Measurements from ENCODE around the gene ACYP2. TPM values are rescaled to one million over a fixed set of nuclear protein-coding genes. Genes with fewer than 3 reads are reported as not detected.

Gene ACYP2
- total and polyA plus RNA-seq, 4 donors, result 16.3 to 36.4 (median 24.8) TPM

DNA sequence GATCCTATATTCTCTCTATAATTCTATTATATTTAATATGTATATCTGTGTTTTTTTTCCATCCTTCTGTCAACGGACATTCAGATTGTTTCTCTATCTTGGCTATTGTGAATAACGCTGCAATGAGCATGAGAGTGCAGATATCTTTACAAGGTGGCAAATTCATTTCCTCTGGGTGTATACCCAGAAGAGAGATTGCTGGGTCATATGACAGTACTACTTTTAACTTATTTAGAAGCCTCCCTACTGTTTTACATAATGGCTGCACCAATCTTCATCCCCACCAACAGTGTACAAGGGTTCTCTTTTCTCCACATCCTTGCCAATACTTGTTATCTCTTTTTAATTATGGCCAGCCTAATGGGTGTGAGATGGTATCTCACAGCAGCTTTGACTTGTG, 74.1 kb downstream of the ACYP2 start:
- Histone ChIP-seq H3K9me3 (ENCODE audit: control insufficient read depth, low read length) (no peaks in the 10 kb centered on the region), H3K27ac (ENCODE audit: low read depth in 1 of 2, low read length in 2 of 2) (no peak overlapping the region), H3K27me3 (ENCODE audit: control insufficient read depth in 1 of 2, insufficient read depth in 2 of 2, low read length in 1 of 2) (no peaks in the 10 kb centered on the region), H3K36me3 (ENCODE audit: control insufficient read depth in 1 of 2, insufficient read depth in 2 of 2, low read length in 1 of 2) (peaks cover 0 to 2% of the 10 kb centered on the region in 2 donors), H3K4me1 (ENCODE audit: control insufficient read depth in 1 of 2, insufficient read depth in 2 of 2, low read length in 2 of 2) (no peaks in the 10 kb centered on the region), H3K4me3 (ENCODE audit: low read length in 2 of 2) (no peak overlapping the region)
- WGBS, 2 donors, result 92 to 94% methylated on average over 2 of the region's 2 CpGs
- DNase-seq (no peak), ATAC-seq (ENCODE audit: low FRiP score) (no peak)
- intact Hi-C loops (cut with DNase I), result no loop called here

GRCh38 chr2:54191361-54192135, 76.1 kb downstream of the ACYP2 start:
- H3K36me3 ChIP-seq (ENCODE audit: control insufficient read depth in 1 of 2, insufficient read depth in 2 of 2, low read length in 1 of 2), result peaks cover 0 to 2% of the 10 kb centered on the region in 2 donors
- H3K4me3 ChIP-seq (ENCODE audit: low read length in 2 of 2), result no peak overlapping the region
- intact Hi-C loops (cut with DNase I), result no loop called here
- H3K27ac ChIP-seq (ENCODE audit: low read depth in 1 of 2, low read length in 2 of 2), result no peak overlapping the region
- no peak for DNase-seq
- H3K9me3 ChIP-seq (ENCODE audit: control insufficient read depth, low read length), result no peaks in the 10 kb centered on the region
- no peaks in the 10 kb centered on the region for H3K27me3 ChIP-seq (ENCODE audit: control insufficient read depth in 1 of 2, insufficient read depth in 2 of 2, low read length in 1 of 2)
- H3K4me1 ChIP-seq (ENCODE audit: control insufficient read depth in 1 of 2, insufficient read depth in 2 of 2, low read length in 2 of 2), result no peaks in the 10 kb centered on the region
- WGBS, 2 donors, result 97 to 98% methylated on average over 2 of the region's 2 CpGs
- no peak for ATAC-seq (ENCODE audit: low FRiP score)

- DNase-seq (no peak), ATAC-seq (ENCODE audit: low FRiP score) (no peak)
- no peaks in the 10 kb centered on the region for H3K27me3 ChIP-seq (ENCODE audit: control insufficient read depth in 1 of 2, insufficient read depth in 2 of 2, low read length in 1 of 2)
- H3K4me1 ChIP-seq (ENCODE audit: control insufficient read depth in 1 of 2, insufficient read depth in 2 of 2, low read length in 2 of 2), result no peaks in the 10 kb centered on the region
- no peaks in the 10 kb centered on the region for H3K9me3 ChIP-seq (ENCODE audit: control insufficient read depth, low read length)
- no peak overlapping the region for H3K4me3 ChIP-seq (ENCODE audit: low read length in 2 of 2)
- peaks cover 0 to 2% of the 10 kb centered on the region in 2 donors for H3K36me3 ChIP-seq (ENCODE audit: control insufficient read depth in 1 of 2, insufficient read depth in 2 of 2, low read length in 1 of 2)
- 94 to 96% methylated on average over 8 of the region's 8 CpGs for WGBS, 2 donors
- intact Hi-C loops (cut with DNase I), result no loop called here
- no peak overlapping the region for H3K27ac ChIP-seq (ENCODE audit: low read depth in 1 of 2, low read length in 2 of 2)
These were observed 79.6 kb downstream of the ACYP2 start for GRCh38 chr2:54194761-54195750.

- Histone ChIP-seq H3K27ac (ENCODE audit: low read depth in 1 of 2, low read length in 2 of 2) (no peak overlapping the region), H3K27me3 (ENCODE audit: control insufficient read depth in 1 of 2, insufficient read depth in 2 of 2, low read length in 1 of 2) (no peaks in the 10 kb centered on the region), H3K36me3 (ENCODE audit: control insufficient read depth in 1 of 2, insufficient read depth in 2 of 2, low read length in 1 of 2) (no peaks in the 10 kb centered on the region), H3K9me3 (ENCODE audit: control insufficient read depth, low read length) (no peaks in the 10 kb centered on the region), H3K4me1 (ENCODE audit: control insufficient read depth in 1 of 2, insufficient read depth in 2 of 2, low read length in 2 of 2) (no peaks in the 10 kb centered on the region), H3K4me3 (ENCODE audit: low read length in 2 of 2) (no peak overlapping the region)
- intact Hi-C loops (cut with DNase I), result no loop called here
- ATAC-seq (ENCODE audit: low FRiP score) (no peak), DNase-seq (no peak)
- WGBS, 2 donors, result 95% methylated on average over 5 of the region's 5 CpGs
These were observed 81.2 kb downstream of the ACYP2 start for GRCh38 chr2:54196646-54197045.

- peaks cover 0 to 5% of the 10 kb centered on the region in 2 donors for H3K4me1 ChIP-seq (ENCODE audit: control insufficient read depth in 1 of 2, insufficient read depth in 2 of 2, low read length in 2 of 2)
- H3K9me3 ChIP-seq (ENCODE audit: control insufficient read depth, low read length), result no peaks in the 10 kb centered on the region
- WGBS, 2 donors, result 10 to 11% methylated on average over 2 of the region's 2 CpGs
- H3K27ac ChIP-seq (ENCODE audit: low read depth in 1 of 2, low read length in 2 of 2), result no peak overlapping the region
- H3K4me3 ChIP-seq (ENCODE audit: low read length in 2 of 2), result no peak overlapping the region
- intact Hi-C loops (cut with DNase I), result loop anchor here (10.0 kb wide), 2 partner anchors 120 to 250 kb away; partner anchors contain the start of gene SPTBN1 (in 1 of the 2)
- DNase-seq, result no peak
- ATAC-seq (ENCODE audit: low FRiP score), result no peak
- no peaks in the 10 kb centered on the region for H3K36me3 ChIP-seq (ENCODE audit: control insufficient read depth in 1 of 2, insufficient read depth in 2 of 2, low read length in 1 of 2)
- H3K27me3 ChIP-seq (ENCODE audit: control insufficient read depth in 1 of 2, insufficient read depth in 2 of 2, low read length in 1 of 2), result no peaks in the 10 kb centered on the region
These were observed 89.1 kb downstream of the ACYP2 start for GRCh38 chr2:54204476-54204875.

DNA sequence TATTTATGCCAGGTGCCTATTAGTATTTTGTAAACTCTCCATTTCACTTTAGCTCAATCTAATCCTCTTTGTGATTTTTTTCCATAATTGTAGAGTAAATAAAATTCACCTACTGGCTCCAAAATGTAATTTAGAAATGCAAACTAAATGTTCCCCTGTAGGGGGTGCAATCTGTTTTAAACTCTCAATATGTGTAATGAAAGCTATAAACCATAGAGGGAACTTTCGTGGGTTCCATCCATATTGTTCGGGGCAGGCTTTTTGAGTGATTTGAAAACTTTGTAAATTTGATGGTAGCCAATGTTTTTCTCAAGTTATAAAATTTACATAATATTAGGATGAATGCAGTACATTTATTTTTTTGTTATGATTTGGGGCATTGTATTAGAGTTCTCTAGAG, 91.2 kb downstream of the ACYP2 start:
- intact Hi-C loops (cut with DNase I), result loop anchor here (5.0 to 10.0 kb wide), 3 partner anchors 118 to 248 kb away; partner anchors contain the start of gene SPTBN1 (in 1 of the 2)
- Histone ChIP-seq H3K9me3 (ENCODE audit: control insufficient read depth, low read length) (no peaks in the 10 kb centered on the region), H3K36me3 (ENCODE audit: control insufficient read depth in 1 of 2, insufficient read depth in 2 of 2, low read length in 1 of 2) (no peaks in the 10 kb centered on the region), H3K4me3 (ENCODE audit: low read length in 2 of 2) (no peak overlapping the region), H3K27ac (ENCODE audit: low read depth in 1 of 2, low read length in 2 of 2) (no peak overlapping the region), H3K4me1 (ENCODE audit: control insufficient read depth in 1 of 2, insufficient read depth in 2 of 2, low read length in 2 of 2) (peaks cover 0 to 5% of the 10 kb centered on the region in 2 donors), H3K27me3 (ENCODE audit: control insufficient read depth in 1 of 2, insufficient read depth in 2 of 2, low read length in 1 of 2) (no peaks in the 10 kb centered on the region)
- peak; percentile 67 for ATAC-seq (ENCODE audit: low FRiP score)
- no peak for DNase-seq
- WGBS, 2 donors, result 7% methylated on average over 2 of the region's 2 CpGs

- Histone ChIP-seq H3K36me3 (ENCODE audit: control insufficient read depth in 1 of 2, insufficient read depth in 2 of 2, low read length in 1 of 2) (no peaks in the 10 kb centered on the region), H3K27ac (ENCODE audit: low read depth in 1 of 2, low read length in 2 of 2) (no peak overlapping the region), H3K4me1 (ENCODE audit: control insufficient read depth in 1 of 2, insufficient read depth in 2 of 2, low read length in 2 of 2) (peaks cover 0 to 5% of the 10 kb centered on the region in 2 donors), H3K27me3 (ENCODE audit: control insufficient read depth in 1 of 2, insufficient read depth in 2 of 2, low read length in 1 of 2) (no peaks in the 10 kb centered on the region), H3K4me3 (ENCODE audit: low read length in 2 of 2) (no peak overlapping the region), H3K9me3 (ENCODE audit: control insufficient read depth, low read length) (no peaks in the 10 kb centered on the region)
- DNase-seq (no peak), ATAC-seq (ENCODE audit: low FRiP score) (peak; percentile 53)
- intact Hi-C loops (cut with DNase I), result loop anchor here (1.0 to 10.0 kb wide), 4 partner anchors 117 to 250 kb away; partner anchors contain the start of gene SPTBN1 (in 1 of the 2)
- 37 to 39% methylated on average over 3 of the region's 3 CpGs for WGBS, 2 donors
These were observed 92.3 kb downstream of the ACYP2 start for GRCh38 chr2:54207666-54208195.

Data from aorta (tissue), 5 donors.